ENCODE measurements around the gene SLC9A7. TPM values are rescaled to one million over a fixed set of nuclear protein-coding genes. Genes with fewer than 3 reads are reported as not detected.

Gene SLC9A7
- total and polyA plus RNA-seq, 12 donors = 2.3 to 22.8 (median 12.4) TPM

DNA sequence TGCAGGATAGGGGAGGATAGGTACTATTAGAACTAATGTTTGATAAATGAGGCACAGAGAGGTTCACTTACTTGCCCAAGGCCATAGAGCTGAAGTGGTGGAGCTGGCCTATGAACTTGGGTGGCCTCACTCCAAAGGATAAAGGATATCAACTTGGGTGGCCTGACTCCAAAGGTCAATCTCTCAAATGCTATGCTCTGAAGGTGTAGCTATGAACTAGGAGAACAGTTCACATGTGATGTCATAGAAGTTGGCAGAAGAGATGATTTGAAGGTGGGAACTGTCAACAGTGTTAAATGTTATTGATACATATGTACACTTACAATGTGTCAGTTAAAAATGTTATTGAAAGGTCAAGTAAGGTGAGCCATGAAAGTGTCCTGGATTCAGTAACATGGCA, 191.5 kb downstream of the SLC9A7 start:
- Histone ChIP-seq H3K36me3 (replicated peaks in 1 of 2) (no peaks in the 10 kb centered on the region), H3K4me3 (no peak overlapping the region), H3K4me1 (replicated peaks in 1 of 2) (no peaks in the 10 kb centered on the region), H3K27me3 (peaks cover 4% of the 10 kb centered on the region), H3K9me3 (replicated peaks in 1 of 3) (no peaks in the 10 kb centered on the region), H3K27ac (no peak overlapping the region)
- intact Hi-C loops (cut with DNase I) = no loop called here
- TF ChIP-seq, protein P1, sequence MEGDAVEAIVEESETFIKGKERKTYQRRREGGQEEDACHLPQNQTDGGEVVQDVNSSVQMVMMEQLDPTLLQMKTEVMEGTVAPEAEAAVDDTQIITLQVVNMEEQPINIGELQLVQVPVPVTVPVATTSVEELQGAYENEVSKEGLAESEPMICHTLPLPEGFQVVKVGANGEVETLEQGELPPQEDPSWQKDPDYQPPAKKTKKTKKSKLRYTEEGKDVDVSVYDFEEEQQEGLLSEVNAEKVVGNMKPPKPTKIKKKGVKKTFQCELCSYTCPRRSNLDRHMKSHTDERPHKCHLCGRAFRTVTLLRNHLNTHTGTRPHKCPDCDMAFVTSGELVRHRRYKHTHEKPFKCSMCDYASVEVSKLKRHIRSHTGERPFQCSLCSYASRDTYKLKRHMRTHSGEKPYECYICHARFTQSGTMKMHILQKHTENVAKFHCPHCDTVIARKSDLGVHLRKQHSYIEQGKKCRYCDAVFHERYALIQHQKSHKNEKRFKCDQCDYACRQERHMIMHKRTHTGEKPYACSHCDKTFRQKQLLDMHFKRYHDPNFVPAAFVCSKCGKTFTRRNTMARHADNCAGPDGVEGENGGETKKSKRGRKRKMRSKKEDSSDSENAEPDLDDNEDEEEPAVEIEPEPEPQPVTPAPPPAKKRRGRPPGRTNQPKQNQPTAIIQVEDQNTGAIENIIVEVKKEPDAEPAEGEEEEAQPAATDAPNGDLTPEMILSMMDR (IDR thresholded peaks at IDR 0.05) = no peak
- no peak for DNase-seq

GRCh38 chrX:46561824-46562657, 196.9 kb downstream of the SLC9A7 start:
- intact Hi-C loops (cut with DNase I) = no loop called here
- no peaks in the 10 kb centered on the region for H3K36me3 ChIP-seq (replicated peaks in 1 of 2)
- no peak overlapping the region for H3K4me3 ChIP-seq
- TF ChIP-seq POLR2A (IDR thresholded peaks at IDR 0.05) = no peak
- TF ChIP-seq, protein P1 (IDR thresholded peaks at IDR 0.05) = no peak
- H3K9me3 ChIP-seq (replicated peaks in 1 of 3) = no peaks in the 10 kb centered on the region
- peak in 1 of 7 donors; percentile 26 for DNase-seq
- WGBS, 4 donors = 74 to 89% (median 79%) methylated on average over 5 to 6 of the region's 6 CpGs
- H3K27me3 ChIP-seq = no peaks in the 10 kb centered on the region
- no peak overlapping the region for H3K27ac ChIP-seq
- no peaks in the 10 kb centered on the region for H3K4me1 ChIP-seq (replicated peaks in 1 of 2)

DNA sequence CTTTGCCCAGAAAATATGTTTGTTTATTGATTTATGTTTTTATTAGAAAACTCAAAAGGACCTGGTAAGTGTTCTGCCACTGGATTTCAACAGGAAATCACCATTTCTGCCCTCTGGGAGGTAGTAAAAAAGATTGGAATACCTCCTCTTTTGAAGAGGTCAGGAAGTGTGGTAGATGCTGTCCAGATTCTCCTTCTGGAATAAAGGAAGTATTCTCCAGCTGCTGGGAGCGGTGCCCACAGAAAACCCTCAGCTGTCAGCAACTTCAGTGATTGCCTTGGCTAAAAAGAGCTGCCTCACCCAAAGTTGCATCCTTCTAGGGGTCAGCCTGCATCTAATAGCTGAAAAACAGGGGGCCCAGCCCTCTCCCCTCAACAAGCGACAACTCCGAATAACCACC, 199.9 kb downstream of the SLC9A7 start:
- 71 to 89% (median 78%) methylated on average over 3 of the region's 3 CpGs for WGBS, 4 donors
- no peak overlapping the region for H3K4me3 ChIP-seq
- no peak overlapping the region for H3K27ac ChIP-seq
- H3K27me3 ChIP-seq = no peaks in the 10 kb centered on the region
- H3K36me3 ChIP-seq (replicated peaks in 1 of 2) = no peaks in the 10 kb centered on the region
- no peak for DNase-seq
- no peaks in the 10 kb centered on the region for H3K4me1 ChIP-seq (replicated peaks in 1 of 2)
- TF ChIP-seq, protein P1 (IDR thresholded peaks at IDR 0.05) = no peak
- no peak for TF ChIP-seq POLR2A (IDR thresholded peaks at IDR 0.05)
- H3K9me3 ChIP-seq (replicated peaks in 1 of 3) = no peaks in the 10 kb centered on the region
- intact Hi-C loops (cut with DNase I) = no loop called here

DNA sequence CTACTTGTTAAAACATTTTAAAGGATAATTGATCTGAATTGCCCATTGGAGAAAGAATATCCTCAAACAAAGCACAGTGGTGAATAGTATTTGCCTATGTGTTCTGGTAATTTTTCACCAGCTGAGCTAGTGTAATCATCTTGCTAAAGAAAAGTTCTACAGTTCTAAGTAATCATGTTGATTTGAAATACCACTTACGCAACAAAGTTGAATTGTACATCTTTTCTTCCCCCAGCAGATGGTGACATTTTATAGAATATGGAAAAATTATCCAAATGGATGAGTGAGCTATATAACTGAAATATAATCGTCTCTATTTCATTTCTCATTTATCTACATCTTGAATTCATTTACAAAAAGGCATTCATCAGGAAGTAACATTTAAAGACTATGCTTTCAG, 204.0 kb downstream of the SLC9A7 start:
- Histone ChIP-seq H3K36me3 (replicated peaks in 1 of 2) (no peaks in the 10 kb centered on the region), H3K4me3 (no peak overlapping the region), H3K9me3 (replicated peaks in 1 of 3) (no peaks in the 10 kb centered on the region), H3K4me1 (replicated peaks in 1 of 2) (no peaks in the 10 kb centered on the region), H3K27me3 (no peaks in the 10 kb centered on the region), H3K27ac (no peak overlapping the region)
- intact Hi-C loops (cut with DNase I) = no loop called here
- WGBS, 4 donors = 13 to 39% (median 32%) methylated on average over 2 of the region's 2 CpGs
- DNase-seq = no peak
- no peak for TF ChIP-seq POLR2A (IDR thresholded peaks at IDR 0.05)
- TF ChIP-seq, protein P1 (IDR thresholded peaks at IDR 0.05) = peak; percentile 12 to 55 (median 40)

All from adrenal gland (tissue), 12 donors.